ENCODE data around the gene NANOS2.

Gene NANOS2
- total RNA-seq = 0 reads per million in 4 donors

- DNase-seq = peak in 1 of 5 donors; percentile 45
Observed at GRCh38 chr19:45913874-45914830, at the start of gene NANOS2. Gene NANOS2, minus strand, starts transcription at chr19:45914778. Its CDS starts 85 bp downstream, at chr19:45914693.

- DNase-seq = no peak
Observed at GRCh38 chr19:45962021-45962420, 47.4 kb upstream of the NANOS2 start.

GRCh38 chr19:45960595-45961235 lies 46.1 kb upstream of the NANOS2 start:
- no peak for DNase-seq

- no peak for DNase-seq
Observed at GRCh38 chr19:45959517-45960025, 45.0 kb upstream of the NANOS2 start.

GRCh38 chr19:45958769-45959516 lies 44.4 kb upstream of the NANOS2 start:
- DNase-seq = no peak

GRCh38 chr19:45958320-45958719 lies 43.7 kb upstream of the NANOS2 start:
- DNase-seq = no peak

GRCh38 chr19:45955905-45956608 lies 41.5 kb upstream of the NANOS2 start:
- no peak for DNase-seq

- DNase-seq = no peak
Observed at GRCh38 chr19:45954156-45954555, 39.6 kb upstream of the NANOS2 start.

- no peak for DNase-seq
Observed at GRCh38 chr19:45953676-45954075, 39.1 kb upstream of the NANOS2 start.

GRCh38 chr19:45952686-45953505 lies 38.3 kb upstream of the NANOS2 start:
- peak in 3 of 5 donors; percentile 22 to 44 (median 40) for DNase-seq

GRCh38 chr19:45952341-45952685 lies 37.7 kb upstream of the NANOS2 start:
- no peak for DNase-seq

- DNase-seq = no peak
Observed at GRCh38 chr19:45947926-45948325, 33.3 kb upstream of the NANOS2 start.

- no peak for DNase-seq
Observed at GRCh38 chr19:45940515-45940805, 25.9 kb upstream of the NANOS2 start.

GRCh38 chr19:45939792-45940514 lies 25.4 kb upstream of the NANOS2 start:
- no peak for DNase-seq

GRCh38 chr19:45938733-45939319 lies 24.2 kb upstream of the NANOS2 start:
- DNase-seq = peak in 1 of 5 donors; percentile 32

- no peak for DNase-seq
Observed at GRCh38 chr19:45935267-45935666, 20.7 kb upstream of the NANOS2 start.

GRCh38 chr19:45934551-45935230 lies 20.1 kb upstream of the NANOS2 start:
- DNase-seq = no peak

- DNase-seq = no peak
Observed at GRCh38 chr19:45933759-45934158, 19.2 kb upstream of the NANOS2 start.

- DNase-seq = no peak
Observed at GRCh38 chr19:45931055-45931454, 16.5 kb upstream of the NANOS2 start.

GRCh38 chr19:45929247-45929646 lies 14.7 kb upstream of the NANOS2 start:
- no peak for DNase-seq
